RCC 7860 (cell line): ENCODE results near the gene FRMD7.
"Not testable (repeated sequence)": the region's sequence is repeated elsewhere in the genome, so short reads cannot be mapped to it uniquely, and the experiment has no call there.

Source experiments
- DNase-seq: peaks from one replicate; pipeline ENCODE4 v3.0.0-alpha.2; 2015; ENCODE audit warnings: low spot score
- FAIRE-seq: peaks from 2 replicates; lab custom pipeline; 2012; peaks lifted over from hg19 to GRCh38; lab: Jason Lieb, UNC

FRMD7 gene

GRCh38 chrX:132093239-132093860, 34.5 kb downstream of the FRMD7 start:
- FAIRE-seq = no peak
- DNase-seq = no peak

- DNase-seq = peak; percentile 13
- no peak for FAIRE-seq
Measured at GRCh38 chrX:132092439-132093065, 35.3 kb downstream of the FRMD7 start.

- FAIRE-seq = no peak
Measured at GRCh38 chrX:132090403-132091159, 37.2 kb downstream of the FRMD7 start.

GRCh38 chrX:132088864-132089263, 39.0 kb downstream of the FRMD7 start:
- DNase-seq (no peak), FAIRE-seq (no peak)

More at GRCh38 chrX:132090403-132091159, 37.2 kb downstream of the FRMD7 start:
- DNase-seq = no peak

GRCh38 chrX:132086672-132087071, 41.1 kb downstream of the FRMD7 start:
- FAIRE-seq (no peak), DNase-seq (peak; percentile 18)

- no peak for DNase-seq
- no peak for FAIRE-seq
Measured at GRCh38 chrX:132085786-132086185, 42.0 kb downstream of the FRMD7 start.

- FAIRE-seq (no peak), DNase-seq (no peak)
Measured at GRCh38 chrX:132077912-132078311, 49.9 kb downstream of the FRMD7 start.

- DNase-seq (no peak), FAIRE-seq (no peak)
Measured at GRCh38 chrX:132077414-132077813, 50.4 kb downstream of the FRMD7 start.

- no peak for FAIRE-seq
Measured at GRCh38 chrX:132071254-132071653, 56.6 kb downstream of the FRMD7 start.

GRCh38 chrX:132068405-132068804, 59.4 kb downstream of the FRMD7 start:
- DNase-seq (no peak), FAIRE-seq (peak; percentile 33)

More at GRCh38 chrX:132071254-132071653, 56.6 kb downstream of the FRMD7 start:
- DNase-seq = peak; percentile 8

- DNase-seq (no peak), FAIRE-seq (no peak)
Measured at GRCh38 chrX:132063862-132064261, 64.0 kb downstream of the FRMD7 start.

GRCh38 chrX:132063334-132063733, 64.5 kb downstream of the FRMD7 start:
- DNase-seq (no peak), FAIRE-seq (no peak)

- DNase-seq (no peak), FAIRE-seq (no peak)
Measured at GRCh38 chrX:132059973-132060540, 67.8 kb downstream of the FRMD7 start.

- peak; percentile 23 for FAIRE-seq
Measured at GRCh38 chrX:132058975-132059374, 68.8 kb downstream of the FRMD7 start.

GRCh38 chrX:132058050-132058449, 69.8 kb downstream of the FRMD7 start:
- no peak for DNase-seq
- no peak for FAIRE-seq

More at GRCh38 chrX:132058975-132059374, 68.8 kb downstream of the FRMD7 start:
- DNase-seq = no peak

GRCh38 chrX:132051778-132052177, 76.0 kb downstream of the FRMD7 start:
- FAIRE-seq, DNase-seq: not testable (repeated sequence)

- FAIRE-seq = no peak
- no peak for DNase-seq
Measured at GRCh38 chrX:132046533-132046932, 81.3 kb downstream of the FRMD7 start.

GRCh38 chrX:132045456-132045855, 82.4 kb downstream of the FRMD7 start:
- DNase-seq = no peak
- no peak for FAIRE-seq

GRCh38 chrX:132044953-132045352, 82.9 kb downstream of the FRMD7 start:
- DNase-seq = no peak
- no peak for FAIRE-seq

GRCh38 chrX:132043977-132044376, 83.8 kb downstream of the FRMD7 start:
- DNase-seq (no peak), FAIRE-seq (no peak)

GRCh38 chrX:132041015-132041414, 86.8 kb downstream of the FRMD7 start:
- peak; percentile 53 for DNase-seq

More at GRCh38 chrX:132041015-132041414, 86.8 kb downstream of the FRMD7 start:
- FAIRE-seq = peak; percentile 90
